ENCODE data around the gene ITIH6.
"Not testable (repeated sequence)": the region's sequence is repeated elsewhere in the genome, so short reads cannot be mapped to it uniquely, and the experiment has no call there.

ITIH6 gene

GRCh38 chrX:54818221-54818620 is 20.2 kb upstream of the ITIH6 start:
- no peaks in the 10 kb centered on the region for H3K4me1 ChIP-seq (ENCODE audit: insufficient read depth, low read length)
- no peak overlapping the region for H3K4me3 ChIP-seq (ENCODE audit: low read length)
- peaks cover 28% of the 10 kb centered on the region for H3K36me3 ChIP-seq (ENCODE audit: insufficient read depth, low read length)
- H2AFZ ChIP-seq (ENCODE audit: low read depth, low read length): no peak overlapping the region
- no peaks in the 10 kb centered on the region for H3K9me3 ChIP-seq (ENCODE audit: low read length)
- H3K27me3 ChIP-seq (ENCODE audit: insufficient read depth, low read length): no peaks in the 10 kb centered on the region

GRCh38 chrX:54817220-54817820 is 19.3 kb upstream of the ITIH6 start:
- no peaks in the 10 kb centered on the region for H3K27me3 ChIP-seq (ENCODE audit: insufficient read depth, low read length)

DNA sequence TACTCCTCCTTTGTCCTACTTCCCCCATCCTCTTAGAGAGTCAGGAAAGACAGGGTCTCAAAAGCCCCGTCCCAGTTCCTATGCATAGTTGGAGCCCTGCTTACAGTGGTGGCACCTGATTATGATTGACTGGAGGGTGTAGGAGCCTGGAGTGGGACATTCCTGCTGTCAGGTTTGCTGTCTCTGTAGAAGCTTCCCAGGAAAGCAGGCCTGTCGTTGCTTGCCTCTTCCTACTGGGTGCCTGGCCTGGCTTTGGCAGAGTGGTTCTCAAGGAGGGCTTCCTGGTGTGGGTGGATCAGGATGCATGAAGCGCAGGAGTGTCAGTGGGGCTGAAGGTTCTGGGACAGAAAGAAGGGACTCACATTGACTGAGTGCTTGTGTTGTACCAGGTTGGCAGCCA is 14.3 kb upstream of the ITIH6 start:
- no peak overlapping the region for H3K4me3 ChIP-seq (ENCODE audit: low read length)
- H3K36me3 ChIP-seq (ENCODE audit: insufficient read depth, low read length): peaks cover 65% of the 10 kb centered on the region
- peaks cover 7% of the 10 kb centered on the region for H3K4me1 ChIP-seq (ENCODE audit: insufficient read depth, low read length)
- no peak overlapping the region for H2AFZ ChIP-seq (ENCODE audit: low read depth, low read length)
- H3K9me3 ChIP-seq (ENCODE audit: low read length): no peaks in the 10 kb centered on the region
- no peaks in the 10 kb centered on the region for H3K27me3 ChIP-seq (ENCODE audit: insufficient read depth, low read length)

More at GRCh38 chrX:54817220-54817820, 19.3 kb upstream of the ITIH6 start:
- no peaks in the 10 kb centered on the region for H3K4me1 ChIP-seq (ENCODE audit: insufficient read depth, low read length)
- H3K9me3 ChIP-seq (ENCODE audit: low read length): no peaks in the 10 kb centered on the region
- peaks cover 35% of the 10 kb centered on the region for H3K36me3 ChIP-seq (ENCODE audit: insufficient read depth, low read length)
- no peak overlapping the region for H2AFZ ChIP-seq (ENCODE audit: low read depth, low read length)
- H3K4me3 ChIP-seq (ENCODE audit: low read length): no peak overlapping the region

DNA sequence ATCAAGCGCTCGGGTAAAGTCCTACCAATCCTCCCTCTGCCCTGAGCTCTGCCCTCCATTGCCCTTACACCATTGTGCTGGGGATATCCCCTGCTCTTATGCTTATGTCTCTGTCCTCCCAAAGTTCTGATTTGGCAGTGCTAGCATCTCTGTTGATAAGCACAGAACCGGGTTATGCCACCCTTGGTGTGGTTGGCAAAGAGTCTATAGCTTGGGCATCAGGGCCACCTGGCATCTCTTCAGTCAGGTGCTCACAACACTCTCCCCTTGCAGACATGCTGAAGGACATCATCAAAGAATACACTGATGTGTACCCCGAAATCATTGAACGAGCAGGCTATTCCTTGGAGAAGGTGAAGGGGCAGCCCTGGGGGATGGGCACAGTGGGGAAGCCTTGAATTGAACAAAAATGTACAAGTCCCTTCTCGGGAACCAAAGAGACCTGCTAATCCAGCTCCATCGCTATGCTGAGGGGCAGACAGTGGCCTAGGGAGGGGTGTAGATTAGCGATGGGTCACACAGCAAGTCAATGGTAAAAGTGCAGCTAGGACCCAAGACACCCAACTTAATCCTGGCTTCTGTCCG is 13.3 kb upstream of the ITIH6 start:
- Histone ChIP-seq H3K4me1 (ENCODE audit: insufficient read depth, low read length) (peaks cover 7% of the 10 kb centered on the region), H3K9me3 (ENCODE audit: low read length) (no peaks in the 10 kb centered on the region), H3K27me3 (ENCODE audit: insufficient read depth, low read length) (no peaks in the 10 kb centered on the region), H3K4me3 (ENCODE audit: low read length) (no peak overlapping the region), H2AFZ (ENCODE audit: low read depth, low read length) (no peak overlapping the region), H3K36me3 (ENCODE audit: insufficient read depth, low read length) (peaks cover 64% of the 10 kb centered on the region)

DNA sequence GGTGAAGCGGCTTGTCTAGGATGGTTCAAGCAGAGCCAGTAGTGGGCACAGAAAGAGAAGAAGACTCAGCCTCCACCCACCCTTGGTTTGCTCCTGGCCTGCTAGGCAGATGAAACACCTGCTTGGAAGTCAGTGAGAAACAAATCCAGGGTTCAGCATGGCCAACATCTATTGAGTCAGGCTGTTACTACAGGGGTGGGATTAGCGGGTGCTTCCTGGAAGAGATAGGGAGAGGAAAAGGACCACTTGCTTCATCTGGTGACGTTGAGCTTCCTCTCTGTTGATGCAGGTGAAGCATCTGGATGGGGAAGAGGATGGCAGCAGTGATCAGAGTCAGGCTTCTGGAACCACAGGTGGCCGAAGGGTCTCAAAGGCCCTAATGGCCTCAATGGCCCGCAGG is 12.5 kb upstream of the ITIH6 start:
- Histone ChIP-seq H2AFZ (ENCODE audit: low read depth, low read length) (no peak overlapping the region), H3K27me3 (ENCODE audit: insufficient read depth, low read length) (no peaks in the 10 kb centered on the region), H3K4me1 (ENCODE audit: insufficient read depth, low read length) (peaks cover 7% of the 10 kb centered on the region), H3K36me3 (ENCODE audit: insufficient read depth, low read length) (peaks cover 59% of the 10 kb centered on the region), H3K9me3 (ENCODE audit: low read length) (no peaks in the 10 kb centered on the region), H3K4me3 (ENCODE audit: low read length) (no peak overlapping the region)

GRCh38 chrX:54808605-54809483 is 10.8 kb upstream of the ITIH6 start:
- no peaks in the 10 kb centered on the region for H3K27me3 ChIP-seq (ENCODE audit: insufficient read depth, low read length)
- no peak overlapping the region for H2AFZ ChIP-seq (ENCODE audit: low read depth, low read length)
- peaks cover 7% of the 10 kb centered on the region for H3K4me1 ChIP-seq (ENCODE audit: insufficient read depth, low read length)
- peaks cover 43% of the 10 kb centered on the region for H3K36me3 ChIP-seq (ENCODE audit: insufficient read depth, low read length)
- H3K9me3 ChIP-seq (ENCODE audit: low read length): no peaks in the 10 kb centered on the region
- H3K4me3 ChIP-seq (ENCODE audit: low read length): peak overlapping the region; percentile 96

GRCh38 chrX:54808109-54808604 is 10.1 kb upstream of the ITIH6 start:
- Histone ChIP-seq H3K4me3 (ENCODE audit: low read length) (peak overlapping the region; percentile 96), H3K36me3 (ENCODE audit: insufficient read depth, low read length) (peaks cover 38% of the 10 kb centered on the region), H3K27me3 (ENCODE audit: insufficient read depth, low read length) (no peaks in the 10 kb centered on the region), H3K9me3 (ENCODE audit: low read length) (no peaks in the 10 kb centered on the region), H3K4me1 (ENCODE audit: insufficient read depth, low read length) (peaks cover 7% of the 10 kb centered on the region), H2AFZ (ENCODE audit: low read depth, low read length) (no peak overlapping the region)

GRCh38 chrX:54807524-54808108 is 9.6 kb upstream of the ITIH6 start, which contains the start of gene MAGED2:
Gene MAGED2 (plus strand): TSS chrX:54807745. CDS start chrX:54809332, 1,587 bp downstream.
- Histone ChIP-seq H3K36me3 (ENCODE audit: insufficient read depth, low read length) (peaks cover 33% of the 10 kb centered on the region), H2AFZ (ENCODE audit: low read depth, low read length) (no peak within 1 kb of the TSS), H3K9me3 (ENCODE audit: low read length) (no peaks in the 10 kb centered on the region), H3K4me1 (ENCODE audit: insufficient read depth, low read length) (peaks cover 7% of the 10 kb centered on the region), H3K4me3 (ENCODE audit: low read length) (peak within 1 kb of the TSS; percentile 96), H3K27me3 (ENCODE audit: insufficient read depth, low read length) (no peaks in the 10 kb centered on the region)

DNA sequence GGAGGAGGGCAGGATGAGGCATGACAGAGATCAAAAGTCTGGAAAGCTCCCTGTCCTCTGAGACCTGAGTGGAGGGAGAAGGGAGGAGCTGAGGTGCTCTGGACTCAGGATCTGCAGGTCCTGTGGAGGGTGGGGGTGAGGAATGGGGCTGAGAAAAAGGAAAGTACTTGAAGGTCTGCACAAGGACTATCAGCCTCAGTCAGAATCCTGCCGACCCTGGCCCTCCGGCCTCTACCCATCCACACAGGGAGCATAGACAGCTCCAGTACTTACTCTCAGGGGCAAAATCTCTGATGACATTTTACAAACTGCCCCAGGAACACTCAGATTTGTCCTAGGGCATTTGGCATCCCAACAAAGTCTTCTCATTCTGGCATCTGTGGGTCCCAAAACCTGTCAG is 991 bp upstream of the ITIH6 start:
- Histone ChIP-seq H2AFZ (ENCODE audit: low read depth, low read length) (no peak overlapping the region), H3K4me3 (ENCODE audit: low read length) (no peak overlapping the region), H3K36me3 (ENCODE audit: insufficient read depth, low read length) (no peaks in the 10 kb centered on the region), H3K9me3 (ENCODE audit: low read length) (no peaks in the 10 kb centered on the region), H3K4me1 (ENCODE audit: insufficient read depth, low read length) (no peaks in the 10 kb centered on the region), H3K27me3 (ENCODE audit: insufficient read depth, low read length) (peaks cover 2% of the 10 kb centered on the region)

- Histone ChIP-seq H2AFZ (ENCODE audit: low read depth, low read length) (no peak overlapping the region), H3K27me3 (ENCODE audit: insufficient read depth, low read length) (peaks cover 2% of the 10 kb centered on the region), H3K4me3 (ENCODE audit: low read length) (no peak overlapping the region), H3K36me3 (ENCODE audit: insufficient read depth, low read length) (no peaks in the 10 kb centered on the region), H3K9me3 (ENCODE audit: low read length) (no peaks in the 10 kb centered on the region), H3K4me1 (ENCODE audit: insufficient read depth, low read length) (no peaks in the 10 kb centered on the region)
Observed at GRCh38 chrX:54794795-54795194, 3.3 kb downstream of the ITIH6 start.

DNA sequence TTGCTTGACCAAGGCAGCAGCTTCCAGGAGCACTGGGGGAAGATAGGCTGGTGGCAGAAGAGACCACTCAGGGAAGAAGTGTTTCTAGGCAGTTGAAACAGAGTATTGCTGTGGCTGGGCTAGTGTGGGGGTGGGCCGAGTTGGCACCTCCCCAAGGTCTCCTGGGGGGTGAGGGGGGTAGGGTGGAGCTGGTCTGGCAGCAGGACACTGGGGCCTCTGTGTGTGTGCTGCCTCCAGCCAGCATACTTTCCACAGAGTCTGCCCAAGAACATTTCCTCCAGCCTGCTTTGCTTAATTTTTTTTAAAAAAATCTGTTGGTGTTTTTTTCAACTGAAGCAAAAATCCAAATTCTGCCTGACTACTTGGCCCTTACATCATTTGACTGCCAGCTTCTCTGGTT is 4.0 kb downstream of the ITIH6 start:
- Histone ChIP-seq H3K9me3 (ENCODE audit: low read length) (no peaks in the 10 kb centered on the region), H3K36me3 (ENCODE audit: insufficient read depth, low read length) (no peaks in the 10 kb centered on the region), H3K27me3 (ENCODE audit: insufficient read depth, low read length) (peaks cover 2% of the 10 kb centered on the region), H3K4me1 (ENCODE audit: insufficient read depth, low read length) (no peaks in the 10 kb centered on the region), H2AFZ (ENCODE audit: low read depth, low read length) (no peak overlapping the region), H3K4me3 (ENCODE audit: low read length) (no peak overlapping the region)

- not testable (repeated sequence) for H2AFZ ChIP-seq (ENCODE audit: low read depth, low read length); H3K27me3 ChIP-seq (ENCODE audit: insufficient read depth, low read length)
Observed at GRCh38 chrX:54789405-54789804, 8.7 kb downstream of the ITIH6 start.

GRCh38 chrX:54788446-54788845 is 9.6 kb downstream of the ITIH6 start:
- H3K27me3 ChIP-seq (ENCODE audit: insufficient read depth, low read length): no peaks in the 10 kb centered on the region
- no peak overlapping the region for H2AFZ ChIP-seq (ENCODE audit: low read depth, low read length)
- H3K9me3 ChIP-seq (ENCODE audit: low read length): no peaks in the 10 kb centered on the region
- no peaks in the 10 kb centered on the region for H3K36me3 ChIP-seq (ENCODE audit: insufficient read depth, low read length)
- H3K4me1 ChIP-seq (ENCODE audit: insufficient read depth, low read length): no peaks in the 10 kb centered on the region
- no peak overlapping the region for H3K4me3 ChIP-seq (ENCODE audit: low read length)

More at GRCh38 chrX:54789405-54789804, 8.7 kb downstream of the ITIH6 start:
- not testable (repeated sequence) for H3K4me3 ChIP-seq (ENCODE audit: low read length); H3K36me3 ChIP-seq (ENCODE audit: insufficient read depth, low read length); H3K4me1 ChIP-seq (ENCODE audit: insufficient read depth, low read length); H3K9me3 ChIP-seq (ENCODE audit: low read length)

Data from neuron (in vitro differentiated cells).